ENCODE results near the gene ARIH1.

The ARIH1 gene

DNA sequence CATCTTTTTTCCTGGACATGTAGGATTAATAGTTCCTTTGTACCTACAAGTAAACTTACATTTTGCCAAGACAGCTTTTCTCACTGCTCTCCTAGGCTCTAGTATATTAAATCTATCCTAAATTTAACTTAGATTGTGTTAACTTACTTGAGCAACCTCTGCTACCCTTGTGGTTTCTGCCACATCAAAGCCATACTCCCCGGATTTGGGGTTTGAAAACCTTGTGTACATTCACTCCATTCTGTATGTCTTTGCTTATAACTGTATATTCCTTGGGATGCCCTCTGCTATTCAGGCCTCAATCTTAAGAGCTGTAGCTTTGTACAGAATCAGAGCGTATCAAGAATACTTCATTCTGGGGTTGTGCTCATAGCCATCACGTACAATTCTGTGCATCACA is 60.4 kb downstream of the ARIH1 start:
- no peaks in the 10 kb centered on the region for H3K27me3 ChIP-seq (replicated peaks; ENCODE audit: control insufficient read depth, insufficient read depth, low read length)
- no peak overlapping the region for H3K4me3 ChIP-seq (replicated peaks; ENCODE audit: low read depth, low read length)
- H3K36me3 ChIP-seq (ENCODE audit: control insufficient read depth, insufficient read depth, low read length) = no peaks in the 10 kb centered on the region
- no peak for DNase-seq (ENCODE audit: extremely low read depth, insufficient read length)
- TF ChIP-seq, protein P1, sequence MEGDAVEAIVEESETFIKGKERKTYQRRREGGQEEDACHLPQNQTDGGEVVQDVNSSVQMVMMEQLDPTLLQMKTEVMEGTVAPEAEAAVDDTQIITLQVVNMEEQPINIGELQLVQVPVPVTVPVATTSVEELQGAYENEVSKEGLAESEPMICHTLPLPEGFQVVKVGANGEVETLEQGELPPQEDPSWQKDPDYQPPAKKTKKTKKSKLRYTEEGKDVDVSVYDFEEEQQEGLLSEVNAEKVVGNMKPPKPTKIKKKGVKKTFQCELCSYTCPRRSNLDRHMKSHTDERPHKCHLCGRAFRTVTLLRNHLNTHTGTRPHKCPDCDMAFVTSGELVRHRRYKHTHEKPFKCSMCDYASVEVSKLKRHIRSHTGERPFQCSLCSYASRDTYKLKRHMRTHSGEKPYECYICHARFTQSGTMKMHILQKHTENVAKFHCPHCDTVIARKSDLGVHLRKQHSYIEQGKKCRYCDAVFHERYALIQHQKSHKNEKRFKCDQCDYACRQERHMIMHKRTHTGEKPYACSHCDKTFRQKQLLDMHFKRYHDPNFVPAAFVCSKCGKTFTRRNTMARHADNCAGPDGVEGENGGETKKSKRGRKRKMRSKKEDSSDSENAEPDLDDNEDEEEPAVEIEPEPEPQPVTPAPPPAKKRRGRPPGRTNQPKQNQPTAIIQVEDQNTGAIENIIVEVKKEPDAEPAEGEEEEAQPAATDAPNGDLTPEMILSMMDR (IDR thresholded peaks at IDR 0.05; ENCODE audit: insufficient read depth, low read length, poor library complexity, severe bottlenecking) = no peak

DNA sequence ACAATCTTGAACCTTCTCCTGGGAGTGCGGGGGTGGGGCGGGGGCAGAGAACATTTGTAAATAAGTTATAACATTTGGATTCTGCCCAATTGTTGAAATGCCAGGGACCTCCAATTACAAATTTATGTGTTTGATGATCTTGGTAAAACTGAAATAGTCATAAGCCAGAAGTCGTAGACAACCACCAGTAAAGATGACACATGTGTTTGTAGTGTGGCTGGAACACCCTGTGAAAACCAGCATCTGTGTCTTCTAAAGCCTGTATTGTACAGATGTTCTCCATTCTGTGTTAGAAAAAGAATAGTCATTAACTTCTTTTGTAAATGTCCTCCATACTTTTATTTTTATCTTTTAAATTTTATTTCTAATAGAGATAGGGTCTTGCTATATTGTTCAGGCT is 61.8 kb downstream of the ARIH1 start:
- Histone ChIP-seq H3K27me3 (replicated peaks; ENCODE audit: control insufficient read depth, insufficient read depth, low read length) (no peaks in the 10 kb centered on the region), H3K36me3 (ENCODE audit: control insufficient read depth, insufficient read depth, low read length) (no peaks in the 10 kb centered on the region), H3K4me3 (replicated peaks; ENCODE audit: low read depth, low read length) (no peak overlapping the region)
- DNase-seq (ENCODE audit: extremely low read depth, insufficient read length) = no peak
- TF ChIP-seq, protein P1 (IDR thresholded peaks at IDR 0.05; ENCODE audit: insufficient read depth, low read length, poor library complexity, severe bottlenecking) = no peak

DNA sequence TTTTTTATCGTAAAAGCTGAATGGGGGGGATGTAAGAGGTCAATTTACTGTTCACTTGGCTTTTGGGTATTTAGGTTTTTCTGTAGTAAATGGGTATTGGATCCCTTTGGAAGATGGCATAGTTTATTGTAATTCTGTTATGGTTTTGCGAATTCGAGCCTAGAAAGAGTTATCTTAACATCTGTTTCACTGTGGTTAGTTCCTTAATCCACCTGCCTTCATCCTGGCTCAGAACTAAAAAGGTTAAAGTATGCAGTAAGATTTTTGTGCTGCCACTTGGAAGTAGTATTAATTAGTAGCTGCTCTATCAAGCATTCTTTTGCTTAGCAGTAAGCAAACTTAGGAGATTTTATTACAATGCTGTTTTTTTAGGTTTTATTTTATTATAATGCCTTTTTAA is 62.4 kb downstream of the ARIH1 start:
- H3K27me3 ChIP-seq (replicated peaks; ENCODE audit: control insufficient read depth, insufficient read depth, low read length) = no peaks in the 10 kb centered on the region
- TF ChIP-seq, protein P1 (IDR thresholded peaks at IDR 0.05; ENCODE audit: insufficient read depth, low read length, poor library complexity, severe bottlenecking) = no peak
- no peaks in the 10 kb centered on the region for H3K36me3 ChIP-seq (ENCODE audit: control insufficient read depth, insufficient read depth, low read length)
- no peak overlapping the region for H3K4me3 ChIP-seq (replicated peaks; ENCODE audit: low read depth, low read length)
- no peak for DNase-seq (ENCODE audit: extremely low read depth, insufficient read length)

DNA sequence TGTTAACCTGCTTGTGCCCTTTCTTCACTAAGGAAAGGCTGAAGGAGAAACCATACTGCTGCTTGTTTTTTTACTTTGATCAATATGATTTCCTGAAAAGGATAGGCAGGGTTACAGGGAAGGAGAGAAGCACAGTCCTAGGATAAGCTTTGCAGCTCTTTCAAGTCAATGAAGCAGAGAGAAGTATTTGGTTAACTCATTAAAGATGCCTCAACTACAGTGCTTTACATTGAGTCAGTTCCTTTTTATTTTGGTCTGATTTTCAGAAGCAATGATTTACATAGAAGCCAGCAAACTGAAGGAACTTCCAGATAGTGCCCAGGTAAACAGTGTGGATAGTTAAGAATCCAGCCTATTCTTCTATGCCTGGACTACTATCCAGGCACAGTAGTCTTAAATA is 64.8 kb downstream of the ARIH1 start:
- DNase-seq (ENCODE audit: extremely low read depth, insufficient read length) = no peak
- no peaks in the 10 kb centered on the region for H3K27me3 ChIP-seq (replicated peaks; ENCODE audit: control insufficient read depth, insufficient read depth, low read length)
- H3K36me3 ChIP-seq (ENCODE audit: control insufficient read depth, insufficient read depth, low read length) = no peaks in the 10 kb centered on the region
- H3K4me3 ChIP-seq (replicated peaks; ENCODE audit: low read depth, low read length) = no peak overlapping the region
- TF ChIP-seq, protein P1 (IDR thresholded peaks at IDR 0.05; ENCODE audit: insufficient read depth, low read length, poor library complexity, severe bottlenecking) = no peak

DNA sequence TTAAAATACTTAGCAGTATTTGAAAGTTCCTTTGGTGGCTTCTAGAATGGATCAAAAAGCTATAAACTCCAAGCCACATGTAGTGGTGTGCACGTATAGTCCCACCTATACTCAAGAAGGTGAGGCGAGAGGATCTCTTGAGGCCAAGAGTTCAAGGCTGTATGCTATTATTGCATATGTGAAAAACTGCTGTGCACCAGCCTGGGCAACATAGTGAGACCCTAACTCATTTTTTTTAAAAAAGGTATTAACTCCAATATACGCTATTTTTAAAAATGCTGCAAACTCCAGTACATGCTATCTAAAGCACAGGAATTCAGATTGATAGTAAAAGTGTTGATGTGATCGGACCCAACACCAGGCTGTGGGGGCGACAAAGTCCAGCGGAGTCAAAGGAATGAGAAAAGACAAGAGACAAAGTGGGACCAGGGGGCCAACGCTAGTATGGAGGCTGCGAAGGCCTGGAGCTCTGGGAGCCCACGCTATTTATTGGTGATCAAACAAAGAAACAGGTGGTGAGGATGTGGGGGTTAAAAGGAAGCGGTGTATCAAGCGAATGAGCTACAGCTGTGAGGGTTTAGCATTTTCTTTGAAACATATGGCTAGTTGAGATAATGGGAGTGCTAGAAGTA is 66.6 kb downstream of the ARIH1 start:
- H3K4me3 ChIP-seq (replicated peaks; ENCODE audit: low read depth, low read length) = no peak overlapping the region

More for the DNA sequence above, 66.6 kb downstream of the ARIH1 start:
- DNase-seq (ENCODE audit: extremely low read depth, insufficient read length) = no peak
- Histone ChIP-seq H3K36me3 (ENCODE audit: control insufficient read depth, insufficient read depth, low read length) (no peaks in the 10 kb centered on the region; the same call in 1 of the 2 replicates), H3K27me3 (replicated peaks; ENCODE audit: control insufficient read depth, insufficient read depth, low read length) (no peaks in the 10 kb centered on the region)
- TF ChIP-seq, protein P1 (IDR thresholded peaks at IDR 0.05; ENCODE audit: insufficient read depth, low read length, poor library complexity, severe bottlenecking) = no peak
